ENCODE data around the gene ADM2.

The ADM2 gene

DNA sequence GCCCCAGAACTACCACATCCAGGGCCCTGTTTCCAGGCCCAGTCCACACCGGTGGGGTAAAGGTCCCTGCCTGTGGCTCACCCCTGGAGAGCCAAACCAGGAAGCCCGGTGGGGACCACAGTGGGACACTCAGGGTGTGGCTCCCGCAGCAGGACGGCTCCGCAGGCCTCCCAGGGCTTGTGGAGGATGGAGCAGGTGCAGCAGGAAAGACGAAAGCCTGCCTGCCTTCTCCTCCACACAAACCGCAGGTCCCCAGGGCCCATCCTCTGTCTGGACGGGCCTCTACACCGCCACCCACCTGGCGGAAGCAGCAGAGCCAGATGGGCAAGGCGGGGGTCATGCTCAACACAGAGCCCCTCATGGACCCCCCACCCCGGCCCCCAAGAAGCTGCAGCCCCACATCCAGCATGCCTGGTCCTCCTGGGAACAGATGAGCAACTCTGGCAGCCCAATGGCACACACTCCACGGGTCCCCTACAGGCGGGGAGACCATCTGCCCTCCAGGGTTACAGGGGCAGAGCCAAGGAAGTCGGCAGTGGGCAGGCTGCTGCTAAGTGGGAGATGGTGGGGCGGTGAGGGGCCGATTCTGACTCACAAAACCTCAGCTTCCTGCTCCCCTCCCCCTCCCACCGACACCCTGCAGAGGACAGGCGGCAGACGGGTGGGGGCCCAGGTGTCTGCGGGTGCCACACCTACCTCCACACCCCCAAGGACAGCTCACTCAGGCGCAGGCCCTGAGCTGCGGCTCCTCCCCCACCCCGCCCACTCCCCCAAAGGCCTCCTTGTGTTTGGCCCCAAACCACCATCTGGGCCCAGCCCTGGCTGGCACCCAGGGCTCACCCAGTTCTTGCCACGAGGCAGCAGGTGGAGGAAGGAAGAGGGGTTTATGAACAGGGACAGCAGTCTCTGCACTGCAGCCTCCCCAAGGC lies 11.7 kb upstream of the ADM2 start:
- peak; percentile 24 for DNase-seq

DNA sequence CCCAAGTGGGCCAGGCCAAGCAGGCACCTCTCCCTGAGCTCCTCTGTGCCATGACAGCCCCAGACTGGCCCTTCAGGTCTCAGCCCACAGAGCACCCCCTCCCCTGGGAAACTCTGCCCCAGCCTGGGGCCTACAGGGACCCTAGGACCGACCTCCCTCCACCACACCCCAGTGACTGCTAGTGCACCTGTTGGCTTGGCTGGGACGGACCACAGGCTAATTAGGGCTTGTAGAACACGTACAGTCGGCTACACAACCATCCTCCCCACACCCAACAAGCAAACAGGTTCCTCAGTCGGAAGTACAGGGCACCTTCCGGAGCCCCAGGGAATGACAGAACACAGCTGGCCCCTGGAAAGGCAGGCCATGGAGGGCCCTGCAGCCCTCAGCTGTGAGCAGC lies 10.9 kb upstream of the ADM2 start:
- no peak for DNase-seq

DNA sequence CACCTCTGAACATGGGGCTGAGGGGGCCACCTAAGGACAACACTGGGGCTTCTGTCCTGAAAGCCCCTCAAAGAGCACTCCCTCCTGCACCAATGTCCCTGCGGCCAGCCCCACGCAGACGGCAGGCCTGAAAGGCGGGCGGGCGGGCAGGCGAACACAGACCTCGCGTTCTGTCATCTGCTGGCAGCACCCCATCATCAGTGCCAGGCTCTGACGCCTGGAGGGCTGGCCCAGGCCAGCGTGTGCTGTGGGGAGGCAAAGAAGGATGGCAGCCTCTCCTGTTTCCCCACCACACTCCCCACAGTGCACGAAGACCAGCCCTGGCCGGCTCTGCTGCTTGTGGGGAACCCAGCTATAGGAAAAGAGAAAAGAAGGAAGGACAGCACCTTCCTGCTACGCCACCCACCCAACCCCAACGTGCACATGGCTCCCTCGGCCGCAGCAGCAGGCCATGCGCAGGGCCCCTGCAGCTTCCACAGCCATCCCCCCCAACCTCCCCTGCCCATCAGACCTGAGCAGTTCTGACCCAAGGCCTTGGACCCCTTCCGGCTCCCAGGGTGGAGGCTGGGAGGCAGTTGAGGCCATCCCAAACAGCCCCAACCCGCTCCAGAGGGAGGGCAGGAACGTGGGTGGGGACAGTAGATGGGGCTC lies 10.0 kb upstream of the ADM2 start:
- DNase-seq = no peak

DNA sequence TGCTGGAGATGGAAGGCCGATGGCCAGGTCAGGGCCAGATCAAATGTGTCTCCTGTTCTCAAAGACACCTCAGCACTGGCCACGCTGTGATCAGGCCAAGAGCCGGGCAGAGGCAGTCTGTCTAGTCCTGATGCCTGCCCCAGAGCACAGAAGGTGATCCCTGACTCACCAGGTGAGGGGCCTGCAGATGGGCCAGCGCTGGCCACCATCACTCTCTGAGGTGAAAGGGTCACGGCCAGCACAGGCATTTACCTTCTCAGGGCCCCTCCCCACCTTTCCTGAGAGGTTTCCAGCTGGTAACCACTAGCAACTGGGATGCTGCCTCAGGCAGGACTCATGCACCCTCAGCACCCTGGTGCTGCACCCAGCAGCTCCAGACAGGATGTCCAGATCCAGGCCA lies 9.4 kb upstream of the ADM2 start:
- no peak for DNase-seq

DNA sequence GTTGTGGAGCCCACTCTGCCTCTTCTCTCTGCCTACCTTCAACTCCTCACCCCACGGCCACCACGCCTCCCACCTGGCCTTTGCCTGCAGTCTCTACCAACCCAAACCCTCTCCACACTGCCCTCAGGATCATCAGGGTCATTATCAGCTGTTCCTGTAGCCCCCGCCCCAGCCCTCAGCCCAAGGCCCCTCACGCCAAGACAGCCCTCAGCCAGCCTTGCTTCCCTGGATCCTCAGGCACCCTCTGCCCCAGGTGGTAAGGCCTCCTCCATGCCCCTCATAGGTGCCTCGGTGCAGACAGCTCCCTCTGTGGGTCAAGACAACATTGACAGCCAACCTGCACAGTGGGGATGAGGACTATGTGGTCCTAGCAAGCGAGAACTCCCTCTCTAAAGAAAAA lies 8.3 kb upstream of the ADM2 start:
- peak; percentile 57 for DNase-seq

DNA sequence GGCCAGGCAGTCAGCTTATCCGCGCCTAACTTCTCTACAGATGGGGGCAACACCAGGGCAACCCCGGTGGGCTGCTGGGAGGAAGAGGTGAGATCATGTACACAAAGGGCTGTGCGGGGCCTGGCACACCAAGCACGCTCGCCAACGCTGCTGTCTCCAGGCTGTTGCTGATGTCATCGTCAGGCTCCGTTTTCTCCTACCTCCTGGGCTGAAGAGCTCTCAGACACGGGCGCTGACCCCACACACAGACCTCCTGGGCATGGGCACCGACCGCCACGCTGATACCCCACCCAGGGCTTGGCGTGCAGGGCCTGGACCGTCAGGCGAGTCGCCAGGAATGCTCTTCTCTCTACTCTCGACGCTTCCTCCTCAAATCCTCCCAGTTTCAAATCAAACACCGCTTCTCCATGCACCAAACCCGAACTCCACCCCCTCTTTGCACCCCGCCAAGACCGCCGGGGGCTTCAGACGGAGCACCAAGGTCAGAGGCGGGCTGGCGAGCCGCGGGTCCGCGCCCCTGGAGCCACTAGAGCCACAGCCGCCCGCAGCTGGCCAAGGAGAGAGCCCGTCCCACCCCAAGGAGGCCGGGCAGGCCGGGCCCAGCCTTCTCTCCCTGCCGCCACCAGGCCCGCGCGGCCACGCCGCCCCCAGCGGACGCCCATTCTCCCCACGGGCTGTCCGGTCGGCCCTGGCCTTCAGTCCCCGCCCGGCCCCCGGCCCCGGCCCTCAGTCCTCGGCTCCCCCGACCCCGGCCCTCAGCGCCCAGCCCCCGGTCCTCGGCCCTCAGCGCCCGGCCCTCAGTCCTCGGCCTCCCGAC lies 7.3 kb upstream of the ADM2 start:
- no peak for DNase-seq

DNA sequence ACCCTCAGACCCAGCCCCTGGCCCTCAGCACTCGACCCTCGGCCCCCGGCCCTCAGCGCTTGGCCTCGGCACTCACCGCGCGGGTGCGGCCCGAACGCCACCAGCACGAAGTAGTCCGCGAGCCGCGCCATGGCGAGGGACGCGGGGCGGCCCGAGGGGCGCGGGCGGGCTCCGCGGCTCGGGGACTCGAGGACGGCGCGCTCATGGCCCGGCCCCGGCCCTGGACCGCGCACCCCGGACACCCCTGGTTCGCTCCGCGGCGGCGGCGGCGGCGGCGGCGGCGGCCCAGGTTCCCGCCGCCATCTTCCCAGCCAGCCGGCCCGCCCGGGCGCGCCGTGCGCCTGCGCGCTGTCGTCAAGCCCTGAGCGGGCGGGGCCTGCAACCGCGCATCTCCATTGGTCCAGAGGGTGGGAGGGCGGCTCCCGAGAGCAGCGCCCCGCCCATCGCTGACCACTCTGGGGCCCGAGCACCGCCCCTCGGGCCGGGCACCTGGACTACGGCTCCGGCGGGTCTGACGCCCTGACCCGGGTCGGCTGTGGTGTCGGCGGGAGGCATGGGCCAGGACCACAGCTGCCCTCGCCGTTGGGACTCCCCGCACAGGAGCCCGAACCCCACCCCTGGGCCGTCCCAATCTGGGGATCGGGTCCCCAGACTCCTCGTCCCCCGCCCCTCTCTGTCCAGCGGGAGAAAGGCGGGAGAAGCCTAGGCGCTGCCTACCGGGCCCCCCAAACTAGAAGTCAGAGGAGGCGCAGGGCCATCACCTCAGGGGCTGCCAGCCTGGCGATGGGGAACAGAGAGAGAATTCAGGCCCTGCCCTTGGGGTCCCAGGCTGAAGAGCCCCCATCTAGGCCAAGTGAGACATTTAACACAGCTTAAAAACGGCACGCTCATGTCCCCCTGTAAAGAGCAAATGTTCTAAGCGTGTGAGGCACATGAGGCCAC lies 6.4 kb upstream of the ADM2 start, which contains the start of gene SBF1:
TSS of gene SBF1 (minus strand) at position 326 of the 942 bp plus-strand sequence. CDS start at position 131, 195 bp downstream.
- DNase-seq = peak; percentile 86

DNA sequence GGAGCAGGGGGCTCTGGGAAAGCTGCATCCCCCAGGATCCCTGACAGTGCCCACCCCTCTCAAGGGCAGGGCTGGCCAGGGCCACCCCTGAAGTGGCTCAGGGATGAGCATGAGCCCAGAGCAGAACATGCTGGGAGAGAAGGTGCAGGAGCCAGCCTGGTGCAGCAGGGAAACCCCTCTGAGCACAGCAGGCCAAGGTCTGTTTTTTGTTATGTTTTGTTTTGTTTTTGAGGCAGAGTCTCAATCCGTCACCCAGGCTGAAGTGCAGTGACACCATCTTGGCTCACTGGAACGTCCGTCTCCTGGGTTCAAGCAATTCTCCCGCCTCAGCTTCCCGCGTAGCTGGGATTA lies 5.7 kb upstream of the ADM2 start:
- no peak for DNase-seq

DNA sequence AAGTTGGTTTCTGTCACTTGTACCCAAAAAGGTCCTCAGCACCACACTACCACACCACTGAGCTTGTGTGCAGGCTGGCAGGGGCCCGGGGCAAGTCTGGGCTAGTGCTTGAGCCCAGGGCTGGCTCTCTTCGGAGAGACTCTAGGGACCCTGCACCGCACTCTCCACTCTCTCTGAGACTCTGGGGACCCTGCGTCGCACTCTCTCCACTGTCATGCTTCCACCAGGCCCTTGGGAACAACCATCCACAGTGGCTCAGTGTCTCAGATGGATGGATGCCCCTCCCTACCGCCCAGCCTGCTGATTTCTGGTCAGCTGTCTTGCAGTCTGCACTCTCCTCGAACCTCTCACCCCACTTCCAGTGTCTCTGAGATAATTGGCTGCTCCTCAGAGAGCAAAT lies 4.5 kb upstream of the ADM2 start:
- DNase-seq = no peak

DNA sequence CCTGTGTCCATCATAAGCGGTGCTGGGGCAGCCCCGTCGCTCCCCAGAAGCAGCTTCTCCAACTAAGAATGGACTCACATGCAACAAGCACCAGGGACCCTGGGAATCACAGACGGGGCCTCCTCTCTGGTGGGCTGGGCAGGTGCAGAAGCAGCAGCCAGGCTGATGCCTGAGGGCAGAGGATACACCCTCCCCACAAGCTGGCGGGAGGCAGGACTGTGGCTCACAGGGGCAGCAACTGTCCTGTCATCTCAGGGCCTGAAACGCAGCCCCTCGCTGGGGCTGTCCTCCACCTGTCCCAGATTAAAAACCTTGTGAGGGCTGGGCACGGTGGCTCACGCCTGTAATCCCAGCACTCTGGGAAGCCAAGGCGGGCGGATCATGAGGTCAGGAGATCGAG lies 3.4 kb upstream of the ADM2 start:
- no peak for DNase-seq

DNA sequence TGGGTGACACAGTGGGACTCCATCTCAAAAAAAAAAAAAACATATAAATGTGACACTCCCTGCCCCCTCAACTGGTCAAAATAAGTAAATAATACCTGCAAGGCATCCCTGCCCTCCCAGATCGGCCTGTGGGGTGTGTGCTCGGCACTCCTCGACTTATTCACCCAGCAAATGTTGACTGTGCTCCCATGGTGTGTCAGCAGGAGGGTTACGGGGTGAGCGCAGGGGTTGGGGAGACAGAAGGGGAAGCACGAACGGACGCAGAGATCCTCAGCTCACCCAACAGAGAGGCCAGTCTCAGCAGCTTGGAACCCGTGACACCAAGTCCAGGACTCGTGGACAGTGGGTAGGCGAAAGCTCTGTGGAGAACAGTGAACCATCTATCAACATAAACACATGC lies 1.6 kb upstream of the ADM2 start:
- DNase-seq = no peak

DNA sequence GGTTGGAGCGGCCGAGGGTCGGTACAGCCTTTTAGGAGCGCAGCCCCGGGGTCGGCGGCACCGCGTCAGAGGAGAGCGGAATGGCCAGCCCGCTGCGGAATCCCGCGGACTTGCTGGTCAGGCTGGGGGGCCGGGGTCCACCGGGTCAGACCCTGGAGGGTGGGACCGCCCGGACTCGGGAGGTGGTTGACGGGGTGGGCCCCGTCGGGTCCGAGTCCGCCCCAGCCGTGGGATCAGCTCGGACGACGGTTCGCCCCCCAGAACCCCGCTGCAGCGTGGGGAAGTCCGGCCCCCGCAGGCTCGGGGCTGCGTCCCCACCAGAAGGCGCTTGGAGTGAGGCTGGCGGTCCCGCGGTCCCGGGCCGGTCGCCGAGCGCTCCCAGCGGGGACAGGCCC lies 301 bp upstream of the ADM2 start:
- no peak for DNase-seq

DNA sequence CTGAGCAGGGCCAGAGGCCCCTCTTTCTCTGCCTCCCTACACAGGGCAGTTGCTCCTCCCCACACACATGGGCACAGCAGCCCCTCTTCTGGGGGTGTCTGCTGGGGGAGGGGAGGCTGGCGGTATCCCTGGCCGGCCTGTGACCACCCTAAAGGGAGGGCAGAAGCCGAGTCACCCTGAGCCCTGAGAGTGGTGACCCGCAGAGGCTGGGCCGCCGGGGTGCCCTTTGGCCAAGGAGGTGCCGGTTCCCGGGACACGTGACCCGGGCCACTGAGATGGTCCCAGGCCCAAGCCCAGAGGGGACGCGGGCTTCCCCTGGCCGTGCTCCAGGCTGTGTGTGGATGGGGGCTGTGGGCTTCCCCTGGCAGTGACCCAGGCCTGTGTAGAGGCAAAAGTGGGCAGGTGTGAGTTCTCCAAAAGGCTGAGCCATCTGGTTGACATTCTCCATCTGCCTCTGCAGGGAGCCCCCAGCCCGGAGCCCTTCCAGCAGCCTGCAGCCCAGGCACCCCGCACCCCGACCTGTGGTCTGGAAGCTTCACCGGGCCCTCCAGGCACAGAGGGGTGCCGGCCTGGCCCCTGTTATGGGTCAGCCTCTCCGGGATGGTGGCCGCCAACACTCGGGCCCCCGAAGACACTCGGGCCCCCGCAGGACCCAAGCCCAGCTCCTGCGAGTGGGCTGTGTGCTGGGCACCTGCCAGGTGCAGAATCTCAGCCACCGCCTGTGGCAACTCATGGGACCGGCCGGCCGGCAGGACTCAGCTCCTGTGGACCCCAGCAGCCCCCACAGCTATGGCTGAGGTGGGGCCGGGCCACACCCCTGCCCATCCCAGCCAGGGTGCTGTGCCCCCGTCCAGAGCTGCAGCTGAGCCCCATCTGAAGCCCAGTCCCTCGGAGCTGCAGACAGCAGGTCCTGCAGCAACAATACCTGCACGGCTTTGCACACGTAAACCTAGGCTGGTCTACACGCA lies 1.0 kb downstream of the ADM2 start:
- no peak for DNase-seq

DNA sequence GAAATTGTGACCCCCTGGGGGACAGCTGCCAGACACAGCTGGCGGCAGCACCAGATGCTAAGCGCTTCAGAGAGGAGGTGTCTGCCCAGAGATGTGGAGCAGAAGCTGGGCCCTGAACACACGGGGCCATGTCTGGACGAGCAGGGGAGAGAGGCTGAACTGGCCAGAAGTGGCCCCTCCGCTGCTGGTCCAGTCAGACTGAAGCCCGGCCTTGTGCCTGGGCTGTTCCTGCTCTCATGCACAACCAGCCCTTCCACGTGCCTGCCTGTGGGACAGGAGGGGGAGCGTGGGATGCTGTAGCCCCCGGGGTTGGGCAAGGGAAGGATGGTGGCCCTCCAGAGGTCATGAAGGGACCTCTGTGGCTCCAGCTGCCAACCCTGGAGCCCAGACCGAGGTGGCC lies 1.8 kb downstream of the ADM2 start:
- no peak for DNase-seq

DNA sequence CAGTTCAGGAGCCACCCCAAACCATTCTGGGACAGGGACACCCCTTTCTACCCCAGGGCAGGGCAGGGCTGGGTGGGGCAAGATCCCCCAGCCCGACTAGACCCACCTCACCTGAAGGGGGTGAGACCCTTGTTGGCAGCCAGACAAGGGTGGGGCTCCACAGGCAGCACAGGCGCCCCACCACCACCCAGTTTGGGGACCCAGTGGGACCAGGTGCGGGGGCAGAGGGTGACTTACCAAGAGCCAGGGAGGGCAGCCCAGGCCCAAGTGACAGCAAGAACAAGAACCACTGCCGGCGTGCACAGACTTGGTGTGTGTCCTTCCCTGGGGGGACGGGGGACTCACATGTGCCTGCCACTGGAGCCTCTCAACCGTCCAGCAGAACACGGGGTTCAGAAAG lies 2.2 kb downstream of the ADM2 start:
- no peak for DNase-seq

DNA sequence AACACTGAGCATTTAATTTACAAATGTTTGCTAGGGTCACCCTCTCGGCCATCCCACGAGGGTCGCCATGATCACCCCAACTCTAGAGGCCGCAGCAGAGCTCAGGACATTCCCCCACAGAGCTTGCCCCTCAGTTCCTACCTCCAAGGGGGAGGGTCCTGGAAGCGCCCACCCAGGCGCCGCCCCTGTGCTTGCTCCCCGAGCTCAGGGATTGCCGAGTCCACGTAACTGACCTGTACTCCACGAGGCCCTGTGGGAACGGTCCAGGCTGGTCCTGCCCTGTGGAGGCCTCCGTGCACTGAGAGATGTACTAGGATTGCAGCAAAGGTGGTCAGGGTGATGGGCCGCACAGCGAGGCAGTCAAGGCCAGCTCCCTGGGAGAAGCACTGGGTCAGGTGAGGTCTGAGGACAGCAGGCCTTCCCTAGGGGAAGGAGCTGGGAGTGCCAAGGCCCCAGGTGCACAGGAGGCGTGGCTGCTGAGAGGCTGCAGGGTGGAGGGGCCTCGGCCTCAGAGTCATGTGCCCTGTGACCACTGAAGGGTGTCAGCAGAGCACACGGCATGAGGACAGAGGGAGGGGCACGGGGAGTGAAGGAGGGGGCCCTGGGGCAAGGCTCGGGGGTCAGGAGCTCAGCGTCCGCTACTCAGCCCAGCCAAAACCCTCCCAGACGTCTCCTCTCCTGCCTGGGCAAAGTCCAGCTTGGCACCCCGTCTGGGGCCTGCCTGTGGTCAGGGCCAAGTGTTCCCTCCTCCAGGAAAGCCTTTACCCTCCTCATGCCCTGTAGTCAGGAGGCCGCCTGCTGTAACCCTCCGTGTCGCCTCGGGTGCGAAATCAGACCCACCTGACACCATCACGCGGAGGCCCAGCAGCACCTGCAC lies 2.9 kb downstream of the ADM2 start:
- no peak for DNase-seq

DNA sequence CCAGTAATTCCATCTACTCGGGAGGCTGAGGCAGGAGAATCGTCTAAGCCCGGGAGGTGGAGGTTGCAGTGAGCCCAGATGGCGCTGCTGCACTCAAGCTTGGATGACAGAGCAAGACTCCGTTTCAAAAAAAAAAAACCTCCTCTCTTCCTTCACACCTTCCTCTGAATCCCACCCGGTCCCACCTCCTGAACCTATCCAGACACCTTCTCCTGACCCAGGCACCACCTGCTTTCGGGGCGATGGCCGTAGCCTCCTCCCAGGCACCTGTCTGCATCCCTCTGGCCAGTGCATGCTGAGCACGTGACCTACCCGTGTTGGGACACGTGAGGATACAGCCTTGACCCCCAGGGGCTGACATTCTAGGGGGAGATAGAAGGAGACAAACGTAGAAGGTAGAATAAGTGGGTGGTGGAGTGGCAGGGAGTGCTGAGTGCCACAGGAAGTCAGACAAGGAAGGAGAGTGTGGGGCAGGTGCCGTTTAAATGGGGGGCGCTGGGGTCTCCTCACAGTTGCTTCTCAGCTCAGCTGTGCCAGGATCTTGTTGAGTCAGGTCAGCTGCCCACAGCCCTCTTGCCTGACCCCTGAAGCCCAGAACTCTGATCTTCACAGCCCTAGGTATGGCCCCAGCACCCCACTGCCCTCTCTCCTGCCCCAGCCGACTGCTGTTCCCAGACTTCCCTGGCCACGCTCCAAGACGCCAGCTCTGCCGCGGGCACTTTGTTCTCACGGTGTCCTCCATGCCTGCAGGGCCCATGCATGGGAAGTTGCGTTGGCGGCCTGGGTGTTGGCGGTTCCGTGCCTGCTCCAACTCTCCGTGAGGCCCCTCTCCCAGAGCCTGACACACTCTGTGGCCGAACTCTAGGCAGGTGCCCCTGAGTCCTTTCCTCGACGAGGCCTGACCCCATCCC lies 4.1 kb downstream of the ADM2 start:
- no peak for DNase-seq

DNA sequence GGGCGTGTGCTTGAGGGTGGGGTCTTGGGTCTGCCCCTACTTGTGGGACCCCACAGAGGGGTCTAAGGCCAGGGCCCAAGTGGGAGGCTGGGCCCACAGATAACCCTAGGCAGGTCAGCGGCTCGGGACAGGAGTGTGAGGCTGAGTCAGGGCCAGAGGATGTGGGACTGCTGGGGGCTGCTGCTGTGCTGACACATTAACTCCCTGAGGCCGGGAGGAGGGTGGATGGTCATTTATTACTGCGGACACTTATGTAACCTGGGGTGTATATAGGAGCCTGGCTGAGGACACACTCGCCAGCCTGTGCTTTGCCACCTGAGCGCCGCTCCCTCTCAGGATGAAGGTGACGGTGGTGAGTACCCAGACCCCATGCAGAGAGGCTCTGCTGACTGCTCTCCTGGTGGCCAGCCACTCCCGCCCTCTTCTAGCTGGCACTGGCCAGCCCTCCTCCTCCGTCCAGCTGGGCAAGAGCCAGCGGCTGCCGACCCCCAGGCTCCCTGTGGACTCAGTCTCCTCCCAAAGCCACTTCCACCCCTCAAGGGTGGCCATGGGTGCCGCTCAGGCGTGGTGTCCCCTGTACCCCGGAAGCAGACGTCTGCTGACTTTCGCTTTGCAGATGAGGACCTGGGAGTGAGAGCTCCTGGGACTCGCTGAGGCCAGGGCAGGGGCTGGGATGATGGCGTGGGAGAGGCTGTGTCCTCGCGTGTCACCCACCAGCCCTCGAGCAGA lies 5.4 kb downstream of the ADM2 start, which contains the start of gene MIOX:
TSS of gene MIOX (plus strand) at position 299 of the 729 bp plus-strand sequence. CDS start at position 338, 39 bp downstream.
- DNase-seq = no peak
